ENCODE data around the gene TFIP11.

TFIP11 gene

DNA sequence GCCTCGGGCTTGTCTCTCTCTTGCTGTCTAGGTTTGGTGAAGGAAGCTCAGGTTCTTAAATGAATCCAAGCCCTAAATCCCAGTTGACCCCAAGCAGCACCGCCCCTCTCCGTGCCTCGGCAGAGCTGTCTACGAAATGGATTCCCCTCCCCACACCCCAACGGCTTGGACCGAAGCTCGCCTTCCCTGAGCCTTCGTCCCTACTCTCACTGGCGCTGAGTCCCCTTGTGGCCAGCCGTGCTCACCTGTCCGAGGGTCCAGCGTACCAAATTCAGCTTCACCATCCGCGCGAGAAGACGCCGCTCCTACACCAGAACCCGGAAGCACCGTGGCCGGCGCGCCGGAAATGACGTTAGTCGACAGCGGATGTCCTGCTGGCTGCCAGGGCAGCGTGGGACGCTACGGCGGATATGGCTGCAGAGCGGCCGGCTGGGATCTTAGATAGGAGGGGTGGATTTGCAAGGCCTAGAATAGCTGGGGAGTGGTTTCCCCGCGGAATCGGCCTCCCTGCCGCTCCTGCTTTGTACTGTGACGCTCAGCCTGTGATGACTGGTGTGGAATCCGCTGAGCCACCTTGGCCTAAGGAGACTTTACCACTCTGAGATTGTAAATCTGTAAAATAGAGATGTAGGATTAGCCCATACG is at the start of gene TFIP11:
Gene TFIP11 (minus strand): TSS at position 325 of the 645 bp plus-strand sequence. CDS start 2,201 bp downstream, outside the sequence.
- peak; percentile 95 for DNase-seq (ENCODE audit: low spot score)

DNA sequence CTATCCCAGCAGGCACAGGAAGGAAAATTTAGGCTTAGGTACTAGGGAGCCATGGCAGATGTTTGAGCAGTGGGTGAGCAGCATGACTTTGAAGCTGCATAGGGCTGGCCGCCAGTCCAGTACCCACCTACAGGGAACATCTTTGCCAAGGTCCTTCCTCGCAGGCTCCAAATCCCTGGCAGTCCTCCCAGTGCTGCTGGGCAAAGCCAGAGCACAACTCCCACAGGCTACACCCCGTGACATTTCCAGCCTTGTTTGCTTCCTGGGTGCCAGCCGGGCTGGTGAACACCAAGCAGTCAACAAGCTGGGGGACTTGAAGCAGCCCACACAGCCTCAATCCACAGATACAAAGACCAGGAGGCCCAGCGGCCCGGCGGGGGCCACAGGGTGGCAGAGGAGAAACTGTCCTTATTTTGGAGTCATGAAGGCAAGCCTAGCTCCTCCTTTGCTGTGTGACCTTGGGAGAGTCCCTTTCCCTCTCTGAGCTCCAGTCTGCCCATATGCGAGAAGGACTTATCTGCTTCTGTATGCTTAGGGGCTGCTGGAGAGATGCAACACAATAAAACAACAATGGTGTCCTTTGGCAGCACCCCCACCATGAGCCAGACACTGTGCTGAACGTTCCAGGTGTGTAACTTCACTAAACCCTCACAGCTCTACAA is 49.6 kb upstream of the TFIP11 start:
- DNase-seq (ENCODE audit: low spot score): no peak

DNA sequence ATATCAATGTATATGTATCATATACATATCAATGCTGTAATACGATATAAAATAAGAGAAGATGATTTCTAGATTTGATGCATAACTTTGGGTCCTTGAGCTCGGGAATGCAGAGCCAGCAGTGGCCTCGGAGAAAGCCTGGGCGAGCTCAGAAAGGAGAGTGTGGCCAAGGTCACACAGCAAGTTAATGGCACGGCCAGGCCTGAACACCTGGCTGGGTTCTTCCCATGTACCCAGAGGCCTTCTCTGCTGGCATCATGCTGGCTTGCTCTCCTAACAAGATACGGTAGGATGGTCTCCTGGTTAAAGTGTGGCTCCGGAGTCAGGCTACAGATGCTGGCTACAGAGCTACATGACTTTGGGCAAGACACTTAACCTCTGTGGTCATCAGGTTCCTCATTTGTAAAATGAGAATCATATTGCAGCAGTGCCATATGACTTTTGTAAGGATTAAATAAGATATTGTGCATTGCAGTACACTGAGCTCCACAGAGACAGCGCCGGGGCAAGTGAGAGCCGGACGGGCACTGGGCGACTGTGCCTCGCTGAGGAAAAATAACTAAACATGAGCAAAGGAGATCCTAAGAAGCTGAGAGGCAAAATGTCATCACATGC is 47.8 kb upstream of the TFIP11 start:
- no peak for DNase-seq (ENCODE audit: low spot score)

DNA sequence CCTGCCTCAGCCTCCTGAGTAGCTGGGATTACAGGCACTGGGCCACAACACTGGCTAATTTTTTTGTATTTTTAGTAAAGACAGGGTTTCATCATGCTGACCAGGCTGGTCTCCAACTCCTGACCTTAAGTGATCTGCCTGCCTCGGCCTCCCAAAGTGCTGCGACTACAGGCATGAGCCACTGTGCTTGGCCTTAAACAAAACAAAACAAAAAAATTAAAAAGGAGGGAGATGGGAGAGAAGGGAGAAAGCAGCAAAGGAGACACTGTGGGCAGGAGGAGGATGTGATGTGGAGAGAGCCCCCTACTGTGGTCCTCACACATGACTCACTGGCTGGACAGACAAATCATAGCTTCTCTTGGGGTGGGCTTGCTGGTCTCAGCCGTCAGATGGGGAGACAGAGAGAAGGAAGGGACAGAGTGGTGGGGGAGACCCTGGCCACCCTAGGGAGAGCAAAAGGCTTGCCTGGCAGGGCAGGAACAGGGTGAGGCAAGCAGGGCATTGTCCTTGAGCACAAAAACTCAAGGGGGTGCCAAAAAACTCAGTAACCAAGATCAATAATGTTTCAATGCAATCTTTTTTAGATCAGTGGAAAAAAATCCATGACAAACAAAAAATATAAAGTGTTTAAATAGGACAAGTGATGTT is 46.1 kb upstream of the TFIP11 start:
- DNase-seq (ENCODE audit: low spot score): no peak

DNA sequence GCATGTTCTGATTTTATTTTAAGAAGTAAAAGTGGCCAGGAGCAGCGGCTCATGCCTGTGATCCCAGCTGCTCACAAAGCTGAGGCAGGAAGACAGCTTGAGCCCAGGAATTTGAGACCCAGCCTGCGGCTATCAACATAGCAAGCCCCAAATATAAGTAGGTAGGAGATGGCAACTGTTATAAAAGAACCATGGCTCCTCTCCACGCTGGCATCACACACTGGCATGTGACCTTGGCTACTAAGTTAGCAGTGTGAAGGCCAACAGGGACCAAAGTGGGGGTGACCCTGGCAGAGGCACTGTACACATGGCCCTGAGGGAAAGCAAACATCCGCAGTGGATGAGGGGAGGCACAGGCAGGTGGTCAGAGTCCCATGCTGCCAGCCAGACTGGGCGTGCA is 44.6 kb upstream of the TFIP11 start:
- no peak for DNase-seq (ENCODE audit: low spot score)

DNA sequence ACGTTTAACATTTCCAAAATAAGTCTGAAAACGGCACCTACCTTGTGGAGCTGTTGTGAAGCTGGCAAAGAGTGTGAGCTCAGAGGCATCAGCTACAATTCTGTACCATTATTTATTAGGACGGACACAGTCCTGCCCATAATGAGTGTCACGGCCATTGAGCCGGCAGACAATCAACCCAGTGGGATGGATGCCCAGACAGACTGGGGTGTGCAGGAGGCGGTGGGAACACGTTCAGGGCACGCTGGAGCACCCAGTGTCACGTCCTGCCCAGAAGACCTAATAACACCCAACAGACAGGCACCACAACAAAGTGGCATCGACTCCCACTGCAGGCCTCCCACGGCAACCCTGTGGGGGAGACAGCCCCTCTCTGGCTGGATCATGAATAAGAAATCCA is 43.2 kb upstream of the TFIP11 start:
- DNase-seq (ENCODE audit: low spot score): no peak

DNA sequence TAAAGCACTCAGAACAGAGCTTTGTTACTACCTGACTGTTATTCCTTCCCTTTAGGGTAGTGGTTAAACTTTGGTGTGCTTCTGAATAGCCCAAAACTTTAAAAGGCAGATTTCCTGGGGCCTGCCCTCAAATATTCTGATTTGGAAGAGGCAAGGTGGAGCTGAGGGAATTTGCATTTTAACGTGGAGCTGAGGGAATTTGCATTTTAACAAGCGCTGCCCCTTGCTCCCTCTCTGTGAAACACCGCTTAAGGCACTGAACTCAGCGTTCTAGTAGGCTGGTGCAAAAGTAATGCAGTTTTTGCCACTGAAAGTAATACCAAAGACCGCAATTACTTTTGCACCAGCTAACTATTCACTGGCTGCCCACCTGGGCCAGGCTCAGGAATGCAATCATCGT is 42.7 kb upstream of the TFIP11 start:
- no peak for DNase-seq (ENCODE audit: low spot score)

DNA sequence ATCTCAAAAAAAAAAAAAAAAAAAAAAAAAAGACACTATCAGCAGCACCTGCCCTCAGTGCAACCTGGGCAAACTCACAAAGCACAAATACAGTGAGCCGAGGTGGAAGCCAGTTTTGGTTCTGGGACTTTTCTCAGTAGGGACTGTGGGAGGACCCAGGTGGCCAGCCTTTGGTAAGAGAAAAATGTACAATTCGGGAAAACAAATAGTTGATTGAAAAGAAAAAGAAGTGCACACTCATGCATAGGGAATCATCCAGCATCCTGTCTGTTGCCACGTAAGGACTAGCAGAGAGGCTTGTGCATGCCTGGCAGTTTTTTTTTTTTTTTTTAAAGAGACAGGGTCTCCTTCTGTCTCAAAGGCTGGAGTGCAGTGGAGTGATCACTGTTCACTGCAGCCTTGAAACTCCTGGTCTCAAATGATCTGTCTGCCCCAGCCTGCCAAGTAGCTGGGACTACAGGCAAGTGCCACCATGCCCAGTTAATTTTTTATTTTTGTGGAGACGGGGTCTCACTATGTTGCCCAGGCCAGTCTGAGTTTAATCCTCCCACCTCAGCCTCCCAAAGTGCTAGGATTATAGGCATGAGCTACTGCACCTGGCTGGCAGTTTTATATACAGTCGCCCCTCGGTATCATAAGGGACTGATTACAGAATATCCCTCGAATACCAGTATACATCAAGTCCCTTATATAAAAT is 40.9 kb upstream of the TFIP11 start:
- peak; percentile 84 for DNase-seq (ENCODE audit: low spot score)

DNA sequence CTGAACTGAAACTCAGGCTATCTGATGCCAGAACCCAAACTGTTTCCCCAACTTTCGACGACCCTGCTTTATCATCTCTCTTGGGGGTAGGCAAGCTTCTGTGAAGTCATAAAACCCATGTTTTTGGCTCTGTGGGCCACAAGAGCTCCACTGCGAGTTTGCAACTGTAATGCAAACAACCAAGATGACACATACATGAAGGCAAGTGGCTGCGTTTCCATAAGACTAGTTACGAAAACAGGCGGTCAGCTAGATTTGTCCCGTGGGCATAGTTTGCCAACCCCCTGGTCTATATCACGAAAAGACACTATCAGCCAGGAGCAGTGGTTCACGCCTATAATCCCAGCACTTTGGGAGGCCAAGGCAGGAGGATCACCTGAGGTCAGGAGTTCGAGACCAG is 40.2 kb upstream of the TFIP11 start:
- DNase-seq (ENCODE audit: low spot score): no peak

DNA sequence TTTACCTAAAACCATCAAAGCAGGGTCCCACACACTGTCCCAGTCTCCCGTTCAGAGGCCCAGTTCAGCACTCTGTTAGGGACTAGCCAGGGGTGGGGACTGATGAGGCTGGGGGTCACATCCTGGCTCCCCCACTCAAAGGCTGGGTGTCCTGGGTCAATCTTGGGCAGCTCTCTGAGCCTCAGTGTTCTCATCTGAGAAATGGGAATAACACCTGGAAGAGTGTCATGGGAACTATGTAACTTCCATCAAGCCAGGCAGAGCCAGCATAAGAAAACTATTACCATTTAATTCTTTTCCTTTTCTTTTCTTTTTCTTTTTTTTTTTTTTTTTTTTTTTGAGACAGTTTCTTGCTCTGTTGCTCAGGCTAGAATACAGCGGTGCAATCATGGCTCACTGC is 39.3 kb upstream of the TFIP11 start:
- DNase-seq (ENCODE audit: low spot score): no peak

DNA sequence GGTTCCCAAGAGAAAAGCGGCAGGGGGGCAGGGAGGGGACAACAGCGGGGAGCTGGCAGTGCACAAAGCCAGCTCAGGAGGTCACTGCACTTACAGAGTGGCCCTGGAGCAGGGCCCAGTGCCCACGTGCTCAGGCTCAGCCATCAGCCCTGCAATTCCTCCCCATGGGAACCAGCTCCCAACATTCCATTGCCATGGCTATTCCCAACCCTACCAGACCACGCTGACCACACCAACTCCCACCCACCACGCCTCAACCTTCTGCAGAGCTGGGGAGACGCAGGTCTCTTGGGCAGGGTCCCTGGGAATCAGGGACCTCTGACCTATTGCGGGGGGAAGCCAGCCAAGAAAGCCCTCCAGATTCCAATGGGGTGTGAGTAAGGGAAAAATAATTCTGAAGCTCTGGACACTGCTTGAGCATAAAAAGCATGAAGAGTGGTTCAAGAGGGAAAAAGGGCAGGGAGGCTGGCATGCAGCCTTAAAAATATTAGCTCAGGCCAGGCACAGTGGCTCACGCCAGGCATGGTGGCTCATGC is 38.3 kb upstream of the TFIP11 start:
- peak; percentile 91 for DNase-seq (ENCODE audit: low spot score)

DNA sequence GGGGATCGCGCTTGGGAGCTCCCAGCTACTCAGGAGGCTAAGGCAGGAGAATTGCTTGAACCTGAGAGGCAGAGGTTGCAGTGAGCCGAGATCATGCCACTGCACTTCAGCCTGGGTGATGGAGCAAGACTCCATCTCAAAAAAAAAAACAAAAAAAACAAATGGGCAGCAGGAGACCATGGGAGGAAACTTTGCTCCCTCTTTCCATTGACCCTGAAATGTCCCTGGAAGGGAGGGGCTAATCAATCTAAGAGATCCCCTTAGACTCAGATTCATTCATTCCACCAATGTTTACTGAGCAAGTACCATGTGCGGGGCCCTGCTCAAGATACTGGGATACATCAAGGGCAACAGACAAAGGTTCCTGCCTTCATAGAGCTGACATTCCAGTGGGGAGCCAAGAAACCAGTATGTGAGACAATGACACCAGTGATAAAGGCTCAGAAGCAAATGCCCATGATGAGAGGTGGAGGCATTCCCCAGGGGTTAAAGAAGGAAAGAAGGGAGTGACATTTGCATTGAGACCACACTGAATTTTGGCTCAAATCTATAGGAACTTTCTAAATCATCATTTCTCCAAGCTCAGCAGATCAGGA is 37.7 kb upstream of the TFIP11 start:
- DNase-seq (ENCODE audit: low spot score): no peak

DNA sequence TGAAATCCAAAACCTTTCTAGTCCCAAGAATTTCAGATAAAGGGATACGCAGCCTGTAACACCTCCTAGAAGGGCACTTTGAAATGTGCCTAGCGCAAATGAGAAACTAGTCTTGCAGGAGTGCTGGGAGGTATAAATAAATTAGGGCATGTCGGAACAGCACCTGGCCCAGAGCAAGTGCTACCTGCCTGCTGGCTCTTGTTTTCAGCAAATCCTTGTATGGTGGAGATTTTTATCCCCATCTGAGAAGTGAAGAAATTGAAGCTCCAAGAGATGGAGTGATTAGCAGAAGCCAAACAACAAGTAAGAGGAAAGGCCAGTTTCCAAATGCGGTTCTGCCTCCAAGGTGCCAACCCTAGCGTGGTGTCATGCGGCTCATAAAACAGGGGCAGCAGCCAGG is 36.7 kb upstream of the TFIP11 start:
- no peak for DNase-seq (ENCODE audit: low spot score)

DNA sequence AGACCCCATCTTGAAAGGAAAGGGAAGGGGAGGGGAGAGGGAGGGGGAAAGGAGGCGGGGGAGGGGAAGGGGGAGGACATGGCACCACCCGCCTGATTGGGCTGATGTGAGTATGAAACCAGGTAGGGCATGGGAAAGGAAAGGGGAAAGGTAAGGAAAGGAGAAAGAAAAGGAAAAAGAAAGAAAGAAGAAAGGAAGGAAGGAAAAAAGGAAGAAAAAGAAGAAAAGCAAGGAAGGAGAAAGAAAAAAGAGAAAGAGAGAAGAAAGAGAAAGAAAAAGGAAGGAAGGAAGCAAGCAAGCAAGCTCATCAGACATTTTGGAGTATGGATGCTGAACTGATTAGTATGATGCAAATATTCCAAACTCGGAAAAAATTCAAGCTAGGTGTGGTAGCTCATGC is 36.0 kb upstream of the TFIP11 start:
- DNase-seq (ENCODE audit: low spot score): no peak

DNA sequence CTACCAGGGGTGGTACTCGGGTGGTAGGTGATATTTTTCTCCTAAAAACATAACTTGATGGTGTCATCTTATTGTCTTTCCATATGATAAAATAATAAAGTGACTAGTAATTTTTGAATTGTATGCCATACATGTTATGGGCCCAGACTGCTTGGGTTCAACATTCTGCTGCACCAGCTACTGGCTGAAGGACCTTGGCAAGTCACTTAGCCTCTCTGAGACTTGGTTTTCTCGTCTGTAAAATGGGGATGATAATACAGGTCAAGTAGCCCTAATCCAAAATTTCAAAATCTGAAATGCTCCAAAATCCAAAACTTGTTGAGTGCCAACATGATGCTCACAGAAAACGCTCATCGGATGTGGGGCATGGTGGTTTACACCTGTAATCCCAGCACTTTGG is 35.6 kb upstream of the TFIP11 start:
- no peak for DNase-seq (ENCODE audit: low spot score)

DNA sequence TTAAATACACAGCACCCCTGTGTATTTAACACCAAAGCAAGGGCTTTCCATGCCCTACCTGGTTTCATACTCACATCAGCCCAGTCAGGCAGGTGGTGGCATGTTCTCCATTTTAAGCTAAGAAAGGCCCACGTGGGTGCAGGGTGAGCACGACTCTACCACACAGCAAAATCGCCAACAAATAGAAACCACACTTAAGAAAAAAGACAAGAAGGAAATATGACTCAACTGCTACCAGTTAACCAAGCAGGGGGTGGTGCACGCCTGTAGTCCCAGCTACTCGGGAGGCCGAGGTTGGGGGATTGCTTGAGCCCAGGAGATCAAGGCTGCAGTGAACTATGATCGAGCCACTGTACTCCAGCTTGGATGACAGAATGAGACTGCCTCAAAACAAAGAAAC is 35.2 kb upstream of the TFIP11 start:
- no peak for DNase-seq (ENCODE audit: low spot score)

DNA sequence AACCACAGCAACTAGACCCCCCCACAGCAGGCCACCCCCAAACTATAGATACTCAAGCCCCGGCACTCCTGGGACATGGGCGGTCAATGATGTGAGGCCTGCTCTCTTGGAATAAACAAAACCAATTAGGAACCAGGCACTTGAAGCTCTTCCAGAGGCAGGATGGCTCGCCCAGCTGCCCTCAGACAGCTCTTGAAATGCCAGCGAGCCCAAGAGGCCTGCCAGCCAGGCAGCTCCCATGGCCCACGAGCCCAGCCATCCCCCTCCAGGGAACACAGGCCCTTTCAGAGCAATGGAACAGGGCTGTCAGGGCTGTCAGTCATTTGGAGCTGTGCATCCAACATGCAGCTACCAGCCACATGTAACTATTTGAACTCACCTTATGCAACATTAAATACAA is 34.0 kb upstream of the TFIP11 start:
- no peak for DNase-seq (ENCODE audit: low spot score)

DNA sequence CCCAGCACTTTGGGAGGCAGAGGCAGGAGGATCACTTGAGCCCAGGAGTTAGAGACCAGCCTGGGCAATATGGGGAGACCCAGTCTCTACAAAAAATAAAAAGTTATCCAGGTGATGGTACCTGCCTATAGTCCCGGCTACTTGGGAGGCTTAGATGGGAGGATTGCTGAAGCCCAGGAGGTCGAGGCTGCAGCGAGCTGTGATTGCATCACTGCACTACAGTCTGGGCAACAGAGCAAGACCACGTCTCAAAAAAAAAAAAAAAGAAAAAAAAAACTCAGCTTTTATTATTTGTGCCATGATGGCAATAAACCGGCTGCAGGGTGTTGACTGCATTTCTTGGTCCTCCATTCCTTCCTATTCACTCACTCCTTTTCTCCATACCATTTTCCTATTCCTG is 33.6 kb upstream of the TFIP11 start:
- no peak for DNase-seq (ENCODE audit: low spot score)

DNA sequence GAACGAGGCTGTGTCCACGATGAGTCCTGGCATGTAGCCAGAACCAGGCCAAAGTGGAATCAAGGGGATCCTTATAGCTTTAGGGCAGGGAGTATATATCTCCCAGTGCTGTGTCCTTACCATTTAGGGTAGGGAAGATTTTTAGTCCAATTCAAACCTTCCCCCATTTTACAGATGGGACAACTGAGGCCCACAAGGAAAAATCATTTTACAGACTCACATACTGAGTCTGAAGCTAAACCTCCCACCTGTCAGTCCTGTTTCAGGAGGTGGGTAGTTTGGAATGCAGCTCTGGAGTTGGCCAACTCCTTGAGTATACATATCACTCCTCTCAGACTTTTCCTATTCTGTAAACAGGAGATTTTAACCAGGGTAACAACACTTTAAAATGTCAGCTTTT is 33.1 kb upstream of the TFIP11 start:
- DNase-seq (ENCODE audit: low spot score): no peak

DNA sequence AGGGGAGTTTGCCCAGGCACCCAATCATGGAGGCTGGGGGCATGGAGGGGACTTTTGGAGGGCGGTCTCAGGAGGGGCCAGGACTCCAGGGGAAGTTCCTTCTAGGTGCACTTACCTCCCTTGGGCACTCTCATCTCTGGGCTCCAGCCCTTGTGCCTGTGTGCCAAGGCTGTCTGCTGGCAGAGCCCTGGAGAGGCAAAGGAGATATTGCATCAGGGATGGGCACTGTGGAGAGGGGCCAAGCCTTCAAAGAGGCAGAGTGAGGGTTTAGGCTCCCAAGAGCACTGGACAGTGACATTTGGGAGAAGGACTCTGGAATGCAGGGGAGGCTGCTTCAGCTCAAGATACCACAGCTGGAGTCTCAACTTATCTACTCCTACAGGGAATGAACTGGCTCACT is 32.2 kb upstream of the TFIP11 start:
- no peak for DNase-seq (ENCODE audit: low spot score)

DNA sequence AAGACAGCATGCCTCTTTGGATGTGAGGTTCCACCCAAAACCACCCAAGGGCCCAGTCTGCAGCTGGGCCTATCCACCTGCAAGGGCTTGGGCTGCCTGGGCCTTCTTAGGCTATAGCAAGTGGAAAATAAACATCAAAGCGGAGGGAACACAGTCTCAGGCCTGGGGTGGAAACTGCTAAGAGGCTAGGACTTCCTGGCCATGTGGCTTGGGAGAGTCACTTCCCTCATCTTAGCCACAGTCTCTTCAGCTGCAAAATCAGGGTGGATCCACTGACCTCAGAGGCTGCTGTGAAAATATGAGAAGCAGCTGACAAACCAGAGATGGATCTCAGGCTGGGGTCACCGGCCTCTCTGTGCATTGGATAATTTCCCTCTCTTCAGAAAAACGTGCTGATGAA is 30.6 kb upstream of the TFIP11 start:
- DNase-seq (ENCODE audit: low spot score): no peak

Data from AG08396 (cell line).